ENCODE results near the gene EHD3.

GRCh38 chr2:31219131-31219969, 14.6 kb upstream of the EHD3 start:
- TF ChIP-seq, protein P1, sequence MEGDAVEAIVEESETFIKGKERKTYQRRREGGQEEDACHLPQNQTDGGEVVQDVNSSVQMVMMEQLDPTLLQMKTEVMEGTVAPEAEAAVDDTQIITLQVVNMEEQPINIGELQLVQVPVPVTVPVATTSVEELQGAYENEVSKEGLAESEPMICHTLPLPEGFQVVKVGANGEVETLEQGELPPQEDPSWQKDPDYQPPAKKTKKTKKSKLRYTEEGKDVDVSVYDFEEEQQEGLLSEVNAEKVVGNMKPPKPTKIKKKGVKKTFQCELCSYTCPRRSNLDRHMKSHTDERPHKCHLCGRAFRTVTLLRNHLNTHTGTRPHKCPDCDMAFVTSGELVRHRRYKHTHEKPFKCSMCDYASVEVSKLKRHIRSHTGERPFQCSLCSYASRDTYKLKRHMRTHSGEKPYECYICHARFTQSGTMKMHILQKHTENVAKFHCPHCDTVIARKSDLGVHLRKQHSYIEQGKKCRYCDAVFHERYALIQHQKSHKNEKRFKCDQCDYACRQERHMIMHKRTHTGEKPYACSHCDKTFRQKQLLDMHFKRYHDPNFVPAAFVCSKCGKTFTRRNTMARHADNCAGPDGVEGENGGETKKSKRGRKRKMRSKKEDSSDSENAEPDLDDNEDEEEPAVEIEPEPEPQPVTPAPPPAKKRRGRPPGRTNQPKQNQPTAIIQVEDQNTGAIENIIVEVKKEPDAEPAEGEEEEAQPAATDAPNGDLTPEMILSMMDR (IDR thresholded peaks at IDR 0.05; ENCODE audit: low read length), result no peak
- TF ChIP-seq EZH2 (IDR thresholded peaks at IDR 0.05; ENCODE audit: borderline replicate concordance, low read length), result no peak

Data from OCI-LY1 (cell line).